Mesothelial cell of epicardium (in vitro differentiated cells): Measurements from ENCODE around the gene FXN. TPM values are rescaled to one million over a fixed set of nuclear protein-coding genes. Genes with fewer than 3 reads are reported as not detected.
A peak's percentile ranks its signal among the peaks of the same experiment; 100 is the strongest.

Source experiments
- DNase-seq, 2 experiments: peaks; one replicate each; pipeline ENCODE4 v3.0.0; 2021; ENCODE audit warnings: low spot score in 2 of 2; ENCODE audit not compliant: unreplicated experiment in 2 of 2
- H3K27ac Mint-ChIP-seq: 2 replicates; pipeline ENCODE4 v1.8.0; 2021; ENCODE audit warnings: mixed read lengths
- H3K27me3 Mint-ChIP-seq: 2 replicates; pipeline ENCODE4 v1.8.0; 2021; ENCODE audit warnings: low read depth, mixed read lengths
- H3K36me3 Mint-ChIP-seq: 2 replicates; pipeline ENCODE4 v1.8.0; 2021; ENCODE audit warnings: mixed read lengths
- H3K4me1 Mint-ChIP-seq: 2 replicates; pipeline ENCODE4 v1.8.0; 2021; ENCODE audit warnings: mixed read lengths
- H3K4me3 Mint-ChIP-seq: 2 replicates; pipeline ENCODE4 v1.8.0; 2021; ENCODE audit warnings: mild to moderate bottlenecking, moderate library complexity, mixed read lengths
- H3K9me3 Mint-ChIP-seq: 2 replicates; pipeline ENCODE4 v1.8.0; 2021; ENCODE audit warnings: mixed read lengths
- CTCF ChIP-seq: fragments of 200-600 bp; sonication (generic); IDR thresholded peaks from one replicate; pipeline ENCODE4 v1.5.0; 2021; ENCODE audit warnings: antibody characterized with exemption; ENCODE audit not compliant: unreplicated experiment
- total RNA-seq: library from RNA; stranded (reverse); gene quantifications from 3 replicates; pipeline ENCODE4 v1.2.1, GENCODE V29; 2021

The FXN gene
- total RNA-seq, 1 donor from 2014 or later = 20.8 TPM

- no peak for DNase-seq
- Mint-ChIP-seq H3K27ac (no peak overlapping the region), H3K4me1 (peaks cover 18% of the 10 kb centered on the region), H3K36me3 (peaks cover 4% of the 10 kb centered on the region), H3K27me3 (no peaks in the 10 kb centered on the region), H3K4me3 (no peak overlapping the region), H3K9me3 (peaks cover 5% of the 10 kb centered on the region)
- no peak for TF ChIP-seq CTCF
Measured at GRCh38 chr9:69086769-69087168, 51.2 kb downstream of the FXN start.

GRCh38 chr9:69089082-69089481, 53.5 kb downstream of the FXN start:
- Mint-ChIP-seq H3K9me3 (peaks cover 3% of the 10 kb centered on the region), H3K27ac (no peak overlapping the region), H3K4me3 (no peak overlapping the region), H3K36me3 (peaks cover 2% of the 10 kb centered on the region), H3K4me1 (peaks cover 26% of the 10 kb centered on the region), H3K27me3 (no peaks in the 10 kb centered on the region)
- no peak for DNase-seq
- TF ChIP-seq CTCF = no peak

- H3K27me3 Mint-ChIP-seq = no peaks in the 10 kb centered on the region
- no peak for DNase-seq
- H3K36me3 Mint-ChIP-seq = peaks cover 2% of the 10 kb centered on the region
- H3K4me3 Mint-ChIP-seq = peak overlapping the region; percentile 15
- no peak for TF ChIP-seq CTCF
- H3K27ac Mint-ChIP-seq = peak overlapping the region; percentile 74
- peaks cover 26% of the 10 kb centered on the region for H3K4me1 Mint-ChIP-seq
- H3K9me3 Mint-ChIP-seq = peaks cover 3% of the 10 kb centered on the region
Measured at GRCh38 chr9:69089491-69089890, 53.9 kb downstream of the FXN start.

- Mint-ChIP-seq H3K27me3 (no peaks in the 10 kb centered on the region), H3K9me3 (peaks cover 3% of the 10 kb centered on the region), H3K4me3 (no peak overlapping the region), H3K27ac (no peak overlapping the region), H3K36me3 (peaks cover 2% of the 10 kb centered on the region), H3K4me1 (peaks cover 26% of the 10 kb centered on the region)
- no peak for TF ChIP-seq CTCF
- no peak for DNase-seq
Measured at GRCh38 chr9:69090140-69090750, 54.7 kb downstream of the FXN start.

GRCh38 chr9:69090946-69091345, 55.4 kb downstream of the FXN start:
- Mint-ChIP-seq H3K27me3 (no peaks in the 10 kb centered on the region), H3K4me3 (no peak overlapping the region), H3K4me1 (peaks cover 26% of the 10 kb centered on the region), H3K9me3 (peaks cover 3% of the 10 kb centered on the region), H3K36me3 (peaks cover 2% of the 10 kb centered on the region), H3K27ac (no peak overlapping the region)
- no peak for DNase-seq
- TF ChIP-seq CTCF = no peak
